GM19043 (cell line): ENCODE measurements around the gene STAT5B.
"Not testable (repeated sequence)": the region's sequence is repeated elsewhere in the genome, so short reads cannot be mapped to it uniquely, and the experiment has no call there.

Experiments used
- ATAC-seq: cut with Tn5 transposase; IDR thresholded peaks from one replicate; pipeline ENCODE4 v1.9.1; 2021; ENCODE audit warnings: low read depth; ENCODE audit not compliant: unreplicated experiment

STAT5B gene

GRCh38 chr17:42307362-42307927 lies 31.3 kb upstream of the STAT5B start:
- no peak for ATAC-seq

- ATAC-seq, result no peak
These were observed 30.1 kb upstream of the STAT5B start for GRCh38 chr17:42306385-42306667.

- ATAC-seq, result no peak
These were observed 29.6 kb upstream of the STAT5B start for GRCh38 chr17:42305543-42306384.

GRCh38 chr17:42305031-42305330 lies 28.8 kb upstream of the STAT5B start:
- ATAC-seq, result not testable (repeated sequence)

- ATAC-seq, result no peak
These were observed 28.2 kb upstream of the STAT5B start for GRCh38 chr17:42304187-42305030.

- ATAC-seq, result no peak
These were observed 27.5 kb upstream of the STAT5B start for GRCh38 chr17:42303694-42304093.

GRCh38 chr17:42301022-42301421 lies 24.8 kb upstream of the STAT5B start:
- no peak for ATAC-seq

GRCh38 chr17:42299913-42300312 lies 23.7 kb upstream of the STAT5B start:
- not testable (repeated sequence) for ATAC-seq

- not testable (repeated sequence) for ATAC-seq
These were observed 23.2 kb upstream of the STAT5B start for GRCh38 chr17:42299361-42299760.

GRCh38 chr17:42297775-42298174 lies 21.6 kb upstream of the STAT5B start:
- not testable (repeated sequence) for ATAC-seq

- ATAC-seq, result no peak
These were observed 19.8 kb upstream of the STAT5B start for GRCh38 chr17:42296012-42296411.

GRCh38 chr17:42294469-42295398 lies 18.5 kb upstream of the STAT5B start:
- ATAC-seq, result no peak

GRCh38 chr17:42291129-42291528 lies 14.9 kb upstream of the STAT5B start:
- ATAC-seq, result no peak

- ATAC-seq, result no peak
These were observed 14.4 kb upstream of the STAT5B start for GRCh38 chr17:42290577-42290976.

GRCh38 chr17:42289611-42290181 lies 13.5 kb upstream of the STAT5B start:
- no peak for ATAC-seq

- no peak for ATAC-seq
These were observed 12.8 kb upstream of the STAT5B start for GRCh38 chr17:42288803-42289610.

- peak; percentile 60 for ATAC-seq
These were observed 12.0 kb upstream of the STAT5B start, which contains the start of gene STAT5A for GRCh38 chr17:42287977-42288802. Gene STAT5A (plus strand): TSS chr17:42288498. CDS start chr17:42289412, 914 bp downstream.

GRCh38 chr17:42287305-42287976 lies 11.2 kb upstream of the STAT5B start:
- peak; percentile 16 for ATAC-seq
